AG08395 (cell line): ENCODE data around the gene MARK3.

Experiments used
- DNase-seq: peaks from one replicate; pipeline ENCODE4 v3.0.0; 2012; ENCODE audit warnings: mixed read lengths, low spot score

Gene MARK3

DNA sequence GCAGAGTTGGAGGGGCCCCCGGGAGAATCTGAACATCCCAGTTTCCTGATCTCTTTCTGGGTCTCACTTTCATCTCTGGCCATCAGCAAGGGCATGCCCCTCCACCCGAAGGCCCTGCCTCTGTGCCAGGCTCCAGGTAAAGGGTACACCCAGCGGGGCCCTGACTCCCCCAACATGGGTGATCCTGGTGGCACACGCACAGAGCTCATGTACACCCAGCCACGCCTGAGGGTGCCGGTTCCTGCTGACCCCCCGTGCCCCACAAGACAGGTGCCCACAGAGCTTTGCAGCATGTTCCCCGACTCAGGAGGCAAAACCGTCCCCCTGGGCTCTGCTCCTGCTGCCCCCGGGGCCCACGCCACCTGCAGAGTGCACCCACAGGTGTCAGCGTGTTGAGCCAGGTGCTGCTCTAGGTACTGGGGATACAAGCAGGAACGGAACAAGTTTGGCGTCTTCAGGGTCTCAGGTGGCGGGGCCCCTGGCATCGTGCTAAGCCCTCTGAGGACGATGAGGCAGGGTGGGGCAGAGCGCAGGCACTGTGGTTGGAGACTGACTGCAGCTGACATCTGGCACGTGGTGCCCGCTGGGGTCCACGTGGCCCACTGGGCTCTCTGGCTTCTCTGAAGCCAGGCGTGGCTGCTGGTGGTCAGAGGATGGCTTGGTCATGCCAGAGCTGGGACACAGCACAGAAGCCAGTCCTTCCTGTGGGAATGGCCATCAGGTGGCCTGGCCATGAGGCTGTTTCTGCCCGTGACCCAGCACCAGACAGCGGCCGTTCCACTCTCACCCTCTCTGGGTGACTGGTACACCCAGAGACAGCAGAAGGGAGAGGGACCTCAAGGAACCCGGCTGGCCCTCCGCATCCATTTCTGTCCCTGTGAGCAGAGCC lies 163.5 kb downstream of the MARK3 start:
- DNase-seq = no peak

DNA sequence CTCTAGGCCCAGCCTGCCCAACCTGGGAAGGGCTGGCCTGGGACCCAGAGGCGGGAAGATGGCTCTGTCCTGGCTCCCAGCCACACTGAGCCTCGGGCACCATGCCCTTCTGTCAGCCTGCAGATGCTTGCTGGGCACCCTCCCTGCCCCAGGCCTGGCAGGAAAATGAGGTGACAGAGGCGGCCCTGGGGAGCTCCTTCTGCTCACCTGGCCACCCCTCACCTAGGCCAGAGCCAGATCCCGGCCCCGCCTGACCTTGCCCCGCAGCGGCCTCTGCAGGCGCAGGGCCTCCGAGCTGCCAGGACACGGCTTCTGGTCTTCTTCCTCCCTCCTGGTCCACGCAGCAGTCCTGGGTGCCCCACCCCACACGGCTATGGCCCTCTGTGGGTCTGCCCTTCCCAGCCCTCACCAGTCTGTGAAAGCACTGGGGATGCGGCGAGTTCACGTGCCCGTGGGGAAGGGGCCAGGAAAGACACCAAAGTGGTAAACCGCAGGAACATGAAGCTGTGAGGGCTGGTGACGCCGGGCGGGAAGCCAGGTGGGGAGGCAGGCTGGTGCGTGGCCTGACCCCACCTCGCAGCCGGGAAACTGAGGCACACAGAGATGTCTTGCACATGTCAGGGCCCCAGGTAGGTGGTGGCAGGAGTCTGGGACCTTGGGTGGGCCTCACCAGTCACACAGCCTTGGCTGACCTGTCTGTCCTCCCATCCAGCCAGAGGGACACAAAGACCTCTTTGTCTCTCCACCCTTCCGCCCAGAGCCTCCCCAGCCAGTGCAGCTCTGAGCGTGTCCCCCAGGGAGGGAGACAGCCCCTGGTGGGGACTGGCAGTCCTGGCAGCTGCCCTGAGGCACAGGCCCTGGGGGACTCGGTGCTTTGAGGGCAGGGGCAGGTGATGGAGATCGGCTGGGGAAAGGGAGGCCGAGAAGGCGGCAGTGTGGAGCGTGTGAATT lies 164.4 kb downstream of the MARK3 start:
- no peak for DNase-seq

DNA sequence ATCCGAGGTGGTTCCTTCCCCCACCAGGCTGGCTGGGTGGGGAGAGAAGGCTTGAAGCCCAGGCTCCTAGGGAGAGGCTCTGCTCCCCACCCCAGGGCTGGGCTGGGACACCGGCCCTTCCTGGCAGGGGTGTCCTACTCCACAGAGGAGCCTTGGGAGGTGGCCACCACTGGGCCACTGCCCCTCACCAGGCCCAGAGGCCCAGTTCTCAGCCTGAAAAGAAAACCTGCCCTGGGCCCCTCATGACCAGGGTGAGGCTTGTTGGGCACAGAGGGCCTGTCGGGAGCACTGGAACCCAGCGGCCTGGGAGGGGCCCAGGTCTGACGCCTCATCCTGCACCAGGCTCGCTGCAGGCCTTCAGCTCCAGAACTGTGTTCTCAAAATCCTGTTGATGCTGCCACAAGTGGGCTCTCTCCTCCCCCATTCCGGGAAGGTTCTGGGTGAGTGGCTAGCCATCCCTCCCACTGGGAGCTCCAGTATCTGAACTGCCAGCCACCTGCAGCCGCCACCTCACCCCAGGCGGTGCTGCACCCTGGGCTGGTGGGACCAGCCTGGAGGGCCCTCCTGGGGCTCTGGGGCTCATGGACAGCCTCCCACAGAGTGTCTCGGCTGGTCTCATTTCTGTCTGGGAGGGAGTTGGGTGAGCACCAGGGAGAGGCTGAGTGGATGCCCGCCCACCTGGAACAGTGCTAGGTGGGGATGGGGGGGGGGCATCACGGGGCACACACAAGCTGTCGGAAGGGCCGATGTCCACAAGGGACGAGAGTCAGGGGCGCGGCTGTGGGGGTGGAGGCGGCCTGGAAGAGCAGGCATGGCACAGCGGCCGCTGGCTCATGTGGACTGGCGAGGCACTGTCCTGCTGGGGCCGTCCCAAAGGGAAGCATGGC lies 165.5 kb downstream of the MARK3 start:
- no peak for DNase-seq

DNA sequence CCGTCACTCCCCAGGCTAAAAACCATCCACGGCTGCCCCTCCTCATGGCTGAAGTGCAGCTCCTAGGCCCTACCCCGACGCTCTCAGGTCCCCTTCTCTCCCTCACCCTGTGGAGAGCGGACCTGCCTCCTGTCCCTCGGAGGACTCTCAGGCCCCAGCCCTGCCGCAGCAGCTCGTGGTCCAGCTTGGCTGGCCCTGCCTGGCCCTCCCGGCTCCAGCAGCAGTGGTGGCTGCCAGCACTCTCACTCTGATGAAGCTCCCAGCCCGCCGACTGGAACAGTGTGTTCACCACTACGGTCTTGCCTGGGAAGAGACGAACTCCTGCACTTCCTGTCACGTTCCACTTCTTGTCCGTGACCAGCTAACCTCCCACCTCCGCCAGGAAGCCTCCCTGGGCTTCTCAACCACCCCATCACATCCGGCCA lies 166.1 kb downstream of the MARK3 start:
- DNase-seq = peak; percentile 61

DNA sequence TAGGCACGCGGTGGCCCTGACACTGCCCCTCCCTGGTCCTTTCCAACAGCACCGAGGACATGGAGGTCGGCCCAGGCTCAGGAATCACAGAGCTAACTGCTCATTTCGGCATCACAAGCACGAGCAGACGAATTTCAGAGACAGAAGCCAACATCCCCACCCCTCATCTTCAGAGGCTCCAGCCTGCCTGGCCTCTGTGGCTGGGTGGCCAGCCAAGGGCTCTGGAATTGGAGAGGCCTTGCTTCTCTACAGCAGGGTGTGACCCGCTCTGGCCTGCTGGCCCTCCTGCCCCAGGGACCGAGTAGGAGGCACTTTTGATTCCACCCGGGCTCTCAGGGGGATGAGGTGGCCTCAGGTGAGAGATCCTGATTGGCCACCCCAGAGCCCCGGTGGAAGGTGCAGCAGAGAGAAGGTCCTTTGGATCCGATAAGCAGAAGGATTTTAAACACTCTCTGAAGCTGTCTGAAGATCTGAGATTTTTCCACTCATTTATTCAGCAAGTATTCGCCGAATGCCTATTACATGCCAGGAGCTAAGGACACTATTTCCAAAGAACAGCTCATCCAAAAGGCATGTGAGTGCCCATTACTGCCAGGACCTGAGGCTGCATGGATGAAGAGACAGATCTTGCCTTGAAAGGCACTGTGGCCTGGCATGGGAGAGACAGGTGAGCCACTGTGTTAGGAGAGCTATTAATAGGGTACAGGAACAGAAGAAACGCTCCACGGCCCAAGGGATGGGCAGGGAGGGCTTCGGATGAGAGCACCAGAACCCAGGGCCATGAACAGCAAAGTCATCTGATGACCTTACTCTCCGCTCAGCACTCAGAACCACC lies 167.0 kb downstream of the MARK3 start:
- peak; percentile 79 for DNase-seq

DNA sequence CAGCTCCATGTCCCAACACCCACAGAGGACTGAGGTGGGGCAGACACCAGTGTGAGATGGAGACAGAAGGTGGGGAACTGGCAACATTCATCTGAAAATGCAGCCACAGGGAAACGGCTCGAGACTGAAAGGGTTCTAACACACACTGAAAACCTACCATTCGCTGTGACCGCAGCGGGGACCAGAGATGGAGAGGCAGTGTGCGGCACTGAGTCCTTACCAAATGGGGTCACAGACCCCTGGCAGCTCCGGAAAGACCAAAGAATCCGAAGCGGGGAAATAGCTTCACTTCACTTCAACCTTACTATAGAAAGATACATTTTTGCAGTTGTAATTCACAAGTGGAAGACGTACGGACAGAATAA lies 167.6 kb downstream of the MARK3 start:
- no peak for DNase-seq
